GM19193 (cell line): ENCODE measurements around the gene CITED4.

Experiments
- POLR2A ChIP-seq: IDR thresholded peaks from 4 replicates; pipeline ENCODE4 v1.6.1; 2011; ENCODE audit not compliant: insufficient read depth, insufficient read length; ENCODE audit errors: extremely low read depth

Gene CITED4

GRCh38 chr1:40894455-40894854, 32.3 kb upstream of the CITED4 start:
- no peak for TF ChIP-seq POLR2A

DNA sequence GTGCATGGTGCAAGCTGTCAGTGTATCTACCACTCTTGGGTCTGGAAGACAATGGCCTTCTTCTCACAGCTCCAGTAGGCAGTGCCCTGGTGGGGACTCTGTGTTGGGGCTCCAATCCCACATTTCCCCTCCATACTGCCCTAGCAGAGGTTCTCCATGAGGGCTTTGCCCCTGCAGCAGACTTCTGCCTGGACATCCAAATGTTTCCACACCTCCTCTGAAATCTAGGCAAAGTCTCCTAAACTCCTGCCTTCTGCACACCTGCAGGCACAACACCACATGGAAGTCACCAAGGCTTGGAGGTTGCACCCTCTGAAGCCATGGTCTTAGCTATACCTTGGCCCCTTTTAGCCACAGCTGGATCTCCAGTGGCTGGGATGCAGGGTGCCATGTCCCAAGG, 31.8 kb upstream of the CITED4 start:
- no peak for TF ChIP-seq POLR2A

GRCh38 chr1:40892354-40892753, 30.2 kb upstream of the CITED4 start:
- no peak for TF ChIP-seq POLR2A

DNA sequence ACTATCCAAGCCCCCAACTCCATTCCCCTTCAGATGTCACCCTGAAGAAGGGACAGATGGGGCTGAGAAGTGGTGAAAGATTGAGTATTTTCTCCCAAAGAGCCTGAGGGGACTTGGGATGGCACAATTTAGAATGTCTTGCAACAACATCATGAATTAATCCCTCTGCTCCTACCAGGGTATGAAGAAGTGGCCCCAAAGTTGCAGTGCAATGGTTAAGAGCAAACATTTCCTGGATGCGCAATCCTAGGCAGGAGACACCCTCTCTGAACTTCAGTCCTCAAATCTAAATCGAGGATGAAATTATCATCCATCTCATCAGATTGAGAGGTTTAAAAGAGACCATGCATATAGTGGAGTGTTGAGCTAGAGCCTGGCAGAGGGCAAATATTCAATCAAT, 28.6 kb upstream of the CITED4 start:
- no peak for TF ChIP-seq POLR2A

- TF ChIP-seq POLR2A = no peak
Measured at GRCh38 chr1:40887652-40888051, 25.5 kb upstream of the CITED4 start.

DNA sequence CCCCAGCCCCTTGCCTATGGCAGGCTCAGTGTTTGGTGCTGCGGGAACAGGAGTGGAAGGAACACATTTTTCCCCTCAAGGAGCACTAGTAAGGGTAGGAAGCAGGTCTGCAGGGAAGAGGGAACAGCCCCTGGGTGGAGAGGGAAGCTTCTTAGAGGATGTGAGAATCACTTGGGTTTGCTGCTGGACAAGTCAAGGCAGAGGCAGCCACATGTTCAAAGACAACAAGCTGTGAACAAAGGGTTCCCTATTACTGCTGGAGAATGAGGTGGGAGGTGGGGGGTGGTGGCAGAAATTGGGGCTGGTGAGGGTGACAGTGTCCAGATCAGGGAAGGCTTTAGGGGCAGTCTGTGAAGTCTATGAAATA, 24.8 kb upstream of the CITED4 start:
- no peak for TF ChIP-seq POLR2A

GRCh38 chr1:40886318-40887011, 24.3 kb upstream of the CITED4 start:
- TF ChIP-seq POLR2A = no peak

DNA sequence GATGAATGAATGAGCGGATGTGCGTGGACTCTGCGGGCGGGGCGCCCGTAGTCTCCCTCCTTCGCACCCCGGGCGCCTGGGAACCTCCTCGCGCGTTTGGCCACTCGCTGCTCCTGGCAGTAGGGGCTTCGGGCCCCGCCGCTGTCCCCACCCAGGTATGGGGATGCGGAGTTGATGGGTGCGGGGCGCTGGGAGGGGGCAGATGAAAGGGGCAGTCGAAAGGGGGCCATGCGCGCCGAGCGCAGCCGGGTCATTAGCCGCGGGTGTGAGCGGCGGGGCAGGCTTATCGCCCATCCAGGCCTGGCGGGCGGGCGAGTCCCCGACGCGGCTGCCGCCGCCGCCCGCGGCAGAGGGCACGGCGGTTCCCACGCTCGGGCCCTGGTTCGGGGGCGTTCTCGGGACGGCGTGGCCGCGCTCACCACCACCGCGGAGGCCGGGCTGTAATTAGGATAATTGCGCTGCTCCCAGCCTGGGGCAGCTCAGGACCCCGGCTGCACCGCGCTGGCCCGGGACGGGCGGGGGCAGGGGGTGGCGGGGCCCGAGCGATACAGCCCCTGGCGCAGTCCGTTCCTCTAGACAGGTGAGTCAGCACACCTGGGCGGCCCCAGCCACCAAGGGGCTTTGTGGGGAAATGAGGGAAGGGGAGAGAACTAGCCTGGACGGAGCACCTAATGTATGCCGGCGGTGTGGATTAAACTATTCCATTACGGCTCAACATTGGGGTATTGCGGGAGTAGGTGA, 22.1 kb upstream of the CITED4 start:
- TF ChIP-seq POLR2A = no peak

DNA sequence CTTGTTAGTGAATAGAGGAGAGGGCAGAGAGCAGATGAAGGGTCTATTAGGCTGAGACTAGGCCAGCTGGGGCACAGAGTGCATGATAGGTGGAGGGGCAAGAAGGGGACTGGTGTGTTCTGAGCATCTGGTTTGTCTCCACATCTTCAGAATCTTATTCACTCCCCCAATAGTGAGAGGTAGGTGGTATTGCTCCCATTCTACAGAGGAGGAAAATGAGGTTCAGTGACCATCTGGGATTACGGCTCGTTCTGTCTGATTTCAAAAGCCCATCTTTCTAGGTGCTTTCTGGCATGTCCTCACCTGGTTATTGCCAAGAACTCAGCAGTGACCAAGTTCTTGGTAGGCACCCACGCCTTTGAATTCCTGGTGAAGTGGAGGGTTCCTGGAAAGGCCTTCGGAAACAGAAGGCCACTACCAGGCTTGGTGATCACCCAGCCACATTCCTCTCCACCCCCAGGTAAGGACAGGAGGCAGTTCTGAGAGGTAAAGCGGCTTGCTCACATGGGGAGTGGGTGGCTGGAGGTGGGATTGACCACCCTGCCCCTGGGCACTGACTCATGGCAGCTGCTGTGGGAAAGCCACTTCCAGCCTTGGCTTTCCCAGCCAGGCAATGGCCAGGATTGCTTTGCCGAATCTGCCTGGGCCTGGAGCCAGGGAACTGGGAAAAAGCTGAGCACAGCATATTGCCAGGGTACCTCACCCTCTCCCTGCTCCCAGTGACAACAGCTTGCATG, 18.8 kb upstream of the CITED4 start:
- no peak for TF ChIP-seq POLR2A

DNA sequence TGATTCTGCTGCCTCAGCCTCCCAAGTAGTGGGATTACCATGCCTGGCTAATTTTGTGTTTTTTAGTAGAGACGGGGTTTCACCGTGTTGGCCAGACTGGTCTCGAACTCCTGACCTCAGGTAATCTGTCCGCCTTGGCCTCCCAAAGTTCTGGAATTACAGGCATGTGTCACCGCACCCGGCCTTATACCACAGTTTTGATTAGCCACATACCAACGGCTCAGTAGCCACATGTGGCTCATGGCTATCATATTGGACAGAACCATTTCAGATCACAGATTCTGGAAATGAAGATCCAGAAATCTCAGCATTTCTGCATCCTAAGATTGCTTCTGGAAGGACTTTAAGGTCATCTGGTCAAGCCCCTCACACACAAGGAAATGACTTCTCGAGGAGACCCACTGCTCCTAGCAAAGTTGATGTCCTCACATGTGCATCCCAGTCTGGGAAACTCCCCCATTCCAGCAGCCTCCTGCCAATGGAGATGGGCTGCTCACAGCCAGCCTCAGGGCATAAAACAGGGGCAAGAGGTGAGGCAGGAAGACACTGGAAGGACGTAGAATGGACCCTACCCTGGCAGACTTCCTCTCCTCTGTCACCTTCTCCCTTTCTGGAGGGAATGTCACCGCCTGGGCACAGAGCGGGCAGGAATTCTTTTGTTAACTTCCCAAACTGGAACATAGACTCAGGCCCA, 17.5 kb upstream of the CITED4 start:
- TF ChIP-seq POLR2A = no peak

- TF ChIP-seq POLR2A = no peak
Measured at GRCh38 chr1:40878906-40879305, 16.7 kb upstream of the CITED4 start.

- no peak for TF ChIP-seq POLR2A
Measured at GRCh38 chr1:40877698-40878097, 15.5 kb upstream of the CITED4 start.

DNA sequence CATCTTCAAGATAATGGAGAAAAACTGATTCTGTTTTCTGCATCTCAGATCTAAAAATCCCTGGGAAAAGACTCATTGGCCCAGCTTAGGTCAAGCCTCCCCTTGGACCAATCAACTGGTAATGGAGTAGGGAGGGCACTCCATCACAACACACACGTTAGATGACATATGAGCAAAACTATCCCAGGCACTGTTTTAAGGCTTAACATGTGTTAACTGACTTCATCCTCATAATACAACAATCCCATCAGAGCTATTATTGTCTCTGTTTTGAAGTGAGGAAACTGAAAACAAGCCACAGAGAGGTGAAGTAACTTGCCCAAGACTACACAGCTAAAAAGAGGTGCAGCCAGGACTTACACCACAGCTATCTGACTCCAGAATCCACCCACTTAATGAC, 14.7 kb upstream of the CITED4 start:
- no peak for TF ChIP-seq POLR2A

DNA sequence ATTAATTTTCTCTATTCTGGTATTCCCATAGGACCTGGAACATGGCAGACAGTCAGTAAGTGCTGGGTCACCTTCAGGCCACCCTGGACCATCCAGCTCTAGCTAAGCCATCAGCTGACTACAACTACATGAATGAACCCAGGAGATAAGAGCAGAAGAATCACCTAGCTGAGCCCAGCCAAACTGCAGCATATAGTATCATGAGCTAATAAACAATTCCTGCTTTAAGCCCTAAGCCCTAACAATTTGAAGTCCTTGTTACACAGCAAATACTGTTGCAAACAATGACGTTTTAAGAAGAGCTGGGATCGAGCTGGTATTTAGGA, 14.2 kb upstream of the CITED4 start:
- no peak for TF ChIP-seq POLR2A

- TF ChIP-seq POLR2A = no peak
Measured at GRCh38 chr1:40873863-40874472, 11.8 kb upstream of the CITED4 start.

GRCh38 chr1:40872276-40872675, 10.1 kb upstream of the CITED4 start:
- TF ChIP-seq POLR2A = no peak

DNA sequence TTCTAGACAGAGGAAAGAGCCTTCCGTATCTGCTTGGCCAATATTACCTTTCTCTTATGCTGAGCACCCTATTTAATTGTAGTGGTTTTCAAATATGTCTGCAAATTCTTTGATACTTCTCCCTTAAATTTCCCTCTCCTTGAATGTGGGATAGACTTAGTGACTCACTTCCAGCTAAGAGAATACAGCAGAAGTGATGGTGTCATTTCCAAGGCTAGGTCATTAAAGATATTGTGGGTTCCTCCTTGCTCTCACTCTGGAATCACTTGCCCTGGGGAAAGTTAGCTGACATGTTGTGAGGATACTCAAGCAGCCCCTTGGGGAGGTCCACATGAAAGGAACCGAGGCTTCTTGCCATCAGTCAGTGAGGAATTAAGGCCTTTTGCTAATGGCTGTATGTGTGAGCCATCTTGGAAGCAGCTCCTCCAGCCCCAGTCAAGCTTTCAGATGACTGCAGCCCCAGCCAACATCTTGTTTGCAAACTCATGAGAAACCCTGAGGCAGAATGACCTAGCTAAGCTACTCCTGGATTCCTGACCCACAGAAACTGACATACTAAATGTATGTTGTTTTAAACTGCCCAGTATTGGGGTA, 8.1 kb upstream of the CITED4 start:
- no peak for TF ChIP-seq POLR2A
